ENCODE results near the gene CERS4.

CERS4 gene

GRCh38 chr19:8239528-8240273 lies 30.5 kb downstream of the CERS4 start:
- no peak for DNase-seq (ENCODE audit: low read depth)
- no peak overlapping the region for H3K4me3 ChIP-seq (ENCODE audit: low read length)
- TF ChIP-seq, protein P1, sequence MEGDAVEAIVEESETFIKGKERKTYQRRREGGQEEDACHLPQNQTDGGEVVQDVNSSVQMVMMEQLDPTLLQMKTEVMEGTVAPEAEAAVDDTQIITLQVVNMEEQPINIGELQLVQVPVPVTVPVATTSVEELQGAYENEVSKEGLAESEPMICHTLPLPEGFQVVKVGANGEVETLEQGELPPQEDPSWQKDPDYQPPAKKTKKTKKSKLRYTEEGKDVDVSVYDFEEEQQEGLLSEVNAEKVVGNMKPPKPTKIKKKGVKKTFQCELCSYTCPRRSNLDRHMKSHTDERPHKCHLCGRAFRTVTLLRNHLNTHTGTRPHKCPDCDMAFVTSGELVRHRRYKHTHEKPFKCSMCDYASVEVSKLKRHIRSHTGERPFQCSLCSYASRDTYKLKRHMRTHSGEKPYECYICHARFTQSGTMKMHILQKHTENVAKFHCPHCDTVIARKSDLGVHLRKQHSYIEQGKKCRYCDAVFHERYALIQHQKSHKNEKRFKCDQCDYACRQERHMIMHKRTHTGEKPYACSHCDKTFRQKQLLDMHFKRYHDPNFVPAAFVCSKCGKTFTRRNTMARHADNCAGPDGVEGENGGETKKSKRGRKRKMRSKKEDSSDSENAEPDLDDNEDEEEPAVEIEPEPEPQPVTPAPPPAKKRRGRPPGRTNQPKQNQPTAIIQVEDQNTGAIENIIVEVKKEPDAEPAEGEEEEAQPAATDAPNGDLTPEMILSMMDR (conservative IDR thresholded peaks at IDR 0.05; ENCODE audit: low read length) = no peak

DNA sequence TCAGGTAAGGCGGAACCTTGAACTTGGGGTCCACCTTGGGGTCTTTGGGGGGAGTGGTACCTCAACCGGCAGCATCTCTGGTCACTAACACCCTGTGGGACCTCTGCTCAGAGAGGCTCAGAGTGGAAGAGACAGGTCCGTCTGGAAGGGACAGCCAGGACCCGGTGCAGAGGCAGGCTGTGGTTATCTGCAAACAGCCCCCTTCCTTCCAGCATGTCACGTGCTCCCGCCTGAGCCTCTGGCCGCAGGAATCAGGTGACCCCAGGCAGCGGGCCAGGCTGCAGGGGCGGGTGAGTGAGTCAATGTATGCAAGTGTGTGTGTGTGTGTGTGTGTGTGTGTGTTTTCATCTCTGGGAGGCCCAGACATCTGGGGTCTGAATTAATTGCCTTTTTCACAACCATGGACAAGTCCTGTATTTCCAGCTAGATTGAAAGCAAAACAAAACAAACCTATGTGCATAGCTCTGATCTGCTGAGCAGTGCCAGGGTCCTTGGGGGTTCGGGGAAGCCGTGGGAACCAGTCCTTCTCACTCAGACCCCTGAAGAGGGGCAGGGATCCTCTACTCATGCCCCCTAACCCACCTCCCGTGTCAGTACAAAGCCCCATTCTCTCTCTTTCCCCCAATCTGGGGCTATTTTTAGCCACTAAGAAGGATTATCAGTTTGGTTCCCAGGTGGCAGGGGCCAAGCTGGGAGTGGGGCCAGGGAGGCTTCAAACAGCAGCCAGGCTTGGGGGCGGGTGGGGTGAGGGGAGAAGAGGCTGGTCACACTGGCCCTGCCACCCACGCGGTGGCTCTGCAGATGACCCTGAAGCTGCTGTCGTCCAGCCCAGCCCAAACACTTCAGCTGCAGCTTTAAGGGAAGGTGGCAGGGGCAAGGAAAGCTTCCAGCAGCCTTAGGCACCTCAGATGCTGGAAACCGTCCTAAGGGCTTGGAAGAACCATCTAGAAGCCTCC lies 31.4 kb downstream of the CERS4 start:
- peak; percentile 81 for DNase-seq (ENCODE audit: low read depth)

DNA sequence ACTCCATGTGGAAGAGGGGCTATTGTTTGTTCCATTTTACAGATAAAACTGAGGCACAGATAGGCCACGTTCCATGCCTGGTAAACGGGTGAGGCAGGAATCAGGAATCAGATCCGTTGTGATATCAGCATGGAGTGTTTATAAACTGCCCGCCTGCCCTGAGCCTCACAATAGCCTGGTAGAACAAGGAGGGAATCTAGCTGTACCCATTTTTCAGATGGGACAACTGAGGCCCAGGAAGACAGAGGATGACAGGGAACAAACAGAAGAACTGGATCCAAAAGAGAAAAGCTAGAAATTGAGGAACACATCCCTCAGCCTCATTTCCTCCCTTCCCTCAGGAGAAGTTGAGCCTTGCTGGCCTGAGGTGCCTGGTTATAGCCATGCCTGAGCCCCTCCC lies 32.5 kb downstream of the CERS4 start:
- no peak for DNase-seq (ENCODE audit: low read depth)
- H3K4me3 ChIP-seq (ENCODE audit: low read length) = no peak overlapping the region
- TF ChIP-seq, protein P1 (conservative IDR thresholded peaks at IDR 0.05; ENCODE audit: low read length) = no peak

More for the DNA sequence above, 31.4 kb downstream of the CERS4 start:
- TF ChIP-seq, protein P1 (conservative IDR thresholded peaks at IDR 0.05; ENCODE audit: low read length) = no peak
- H3K4me3 ChIP-seq (ENCODE audit: low read length) = no peak overlapping the region

- H3K4me3 ChIP-seq (ENCODE audit: low read length) = no peak overlapping the region
- DNase-seq (ENCODE audit: low read depth) = no peak
- TF ChIP-seq, protein P1 (conservative IDR thresholded peaks at IDR 0.05; ENCODE audit: low read length) = no peak
These were observed 33.1 kb downstream of the CERS4 start for GRCh38 chr19:8242211-8242821.

GRCh38 chr19:8243146-8243545 lies 34.0 kb downstream of the CERS4 start:
- DNase-seq (ENCODE audit: low read depth) = no peak
- TF ChIP-seq, protein P1 (conservative IDR thresholded peaks at IDR 0.05; ENCODE audit: low read length) = no peak
- H3K4me3 ChIP-seq (ENCODE audit: low read length) = no peak overlapping the region

DNA sequence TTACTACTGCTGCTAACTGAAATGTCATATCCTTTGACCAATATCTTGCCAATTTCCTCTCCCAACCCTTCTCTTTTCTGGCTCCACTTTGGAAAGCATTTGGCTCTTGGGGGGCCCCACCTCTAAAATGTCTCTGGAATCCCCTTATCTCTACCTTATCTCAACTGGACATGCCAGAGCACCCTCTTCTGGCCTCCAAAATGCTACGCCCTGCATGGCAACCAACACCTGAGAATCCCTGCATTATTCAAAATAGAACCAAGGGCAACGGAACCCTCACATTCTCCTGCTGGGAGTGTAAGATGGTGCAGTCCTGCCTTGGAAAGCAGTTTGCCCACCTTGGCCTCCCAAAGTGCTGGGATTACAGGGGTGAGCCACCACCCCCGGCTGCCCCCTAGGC lies 35.3 kb downstream of the CERS4 start:
- DNase-seq (ENCODE audit: low read depth) = no peak
- no peak overlapping the region for H3K4me3 ChIP-seq (ENCODE audit: low read length)
- TF ChIP-seq, protein P1 (conservative IDR thresholded peaks at IDR 0.05; ENCODE audit: low read length) = no peak

Measured in AG10803 (cell line).